Hypothalamus (tissue), 51 donors: ENCODE measurements around the gene LCN15.
A peak's percentile ranks its signal among the peaks of the same experiment; 100 is the strongest.

ENCODE experiments used
- DNase-seq, 51 donors: peaks; one replicate each; lab custom pipeline; 2025; lab: John Stamatoyannopoulos, UW

Gene LCN15

DNA sequence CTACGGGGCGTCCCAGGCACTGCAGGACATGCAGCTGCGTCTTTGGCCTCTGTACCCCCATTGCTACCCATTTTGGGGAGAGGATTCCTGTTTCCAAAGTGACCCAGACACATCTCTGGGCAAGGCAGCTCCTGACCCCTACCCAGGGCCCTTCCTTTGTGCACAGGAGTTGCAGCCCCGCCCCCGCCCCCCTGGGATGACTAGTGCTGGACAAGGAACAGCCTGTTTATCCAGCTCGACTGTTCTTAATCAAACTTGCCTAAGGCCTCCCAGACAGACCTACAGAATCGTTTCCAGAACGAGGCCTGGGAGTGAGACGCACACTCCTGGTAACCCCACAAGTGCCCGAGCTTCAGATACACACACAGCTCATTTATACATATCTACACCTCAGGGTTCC is 38.7 kb downstream of the LCN15 start:
- DNase-seq = no peak

GRCh38 chr9:136724772-136725171 is 39.5 kb downstream of the LCN15 start:
- no peak for DNase-seq

DNA sequence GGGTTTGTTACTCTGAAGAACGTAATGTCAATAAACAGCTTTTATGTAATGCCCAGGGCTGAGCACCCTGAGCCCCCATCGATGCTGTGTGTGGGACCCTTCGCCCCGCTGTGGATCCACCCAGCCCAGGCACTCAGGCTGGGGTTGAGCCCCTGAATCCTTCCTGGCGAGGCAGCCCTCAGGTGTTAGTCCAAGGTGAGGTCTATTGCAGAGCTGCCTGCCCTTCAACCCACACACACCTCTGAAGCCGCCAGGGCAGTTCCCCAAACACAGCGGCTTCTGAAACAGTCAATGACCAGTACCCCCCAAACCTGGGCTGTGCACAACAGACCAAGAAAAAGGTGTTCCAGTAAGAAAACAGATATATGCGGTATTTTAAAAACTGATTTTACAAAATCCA is 40.3 kb downstream of the LCN15 start:
- DNase-seq = no peak

GRCh38 chr9:136723362-136723976 is 40.8 kb downstream of the LCN15 start:
- DNase-seq = no peak

DNA sequence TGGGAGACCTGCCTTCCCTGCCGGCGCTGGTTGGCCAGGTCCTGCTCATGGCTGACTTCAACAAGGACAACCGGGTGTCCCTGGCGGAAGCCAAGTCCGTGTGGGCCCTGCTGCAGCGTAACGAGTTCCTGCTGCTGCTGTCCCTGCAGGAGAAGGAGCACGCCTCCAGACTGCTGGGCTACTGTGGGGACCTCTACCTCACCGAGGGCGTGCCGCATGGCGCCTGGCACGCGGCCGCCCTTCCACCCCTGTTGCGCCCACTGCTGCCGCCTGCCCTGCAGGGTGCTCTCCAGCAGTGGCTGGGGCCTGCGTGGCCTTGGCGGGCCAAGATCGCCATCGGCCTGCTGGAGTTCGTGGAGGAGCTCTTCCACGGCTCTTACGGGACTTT is 41.4 kb downstream of the LCN15 start:
- no peak for DNase-seq

DNA sequence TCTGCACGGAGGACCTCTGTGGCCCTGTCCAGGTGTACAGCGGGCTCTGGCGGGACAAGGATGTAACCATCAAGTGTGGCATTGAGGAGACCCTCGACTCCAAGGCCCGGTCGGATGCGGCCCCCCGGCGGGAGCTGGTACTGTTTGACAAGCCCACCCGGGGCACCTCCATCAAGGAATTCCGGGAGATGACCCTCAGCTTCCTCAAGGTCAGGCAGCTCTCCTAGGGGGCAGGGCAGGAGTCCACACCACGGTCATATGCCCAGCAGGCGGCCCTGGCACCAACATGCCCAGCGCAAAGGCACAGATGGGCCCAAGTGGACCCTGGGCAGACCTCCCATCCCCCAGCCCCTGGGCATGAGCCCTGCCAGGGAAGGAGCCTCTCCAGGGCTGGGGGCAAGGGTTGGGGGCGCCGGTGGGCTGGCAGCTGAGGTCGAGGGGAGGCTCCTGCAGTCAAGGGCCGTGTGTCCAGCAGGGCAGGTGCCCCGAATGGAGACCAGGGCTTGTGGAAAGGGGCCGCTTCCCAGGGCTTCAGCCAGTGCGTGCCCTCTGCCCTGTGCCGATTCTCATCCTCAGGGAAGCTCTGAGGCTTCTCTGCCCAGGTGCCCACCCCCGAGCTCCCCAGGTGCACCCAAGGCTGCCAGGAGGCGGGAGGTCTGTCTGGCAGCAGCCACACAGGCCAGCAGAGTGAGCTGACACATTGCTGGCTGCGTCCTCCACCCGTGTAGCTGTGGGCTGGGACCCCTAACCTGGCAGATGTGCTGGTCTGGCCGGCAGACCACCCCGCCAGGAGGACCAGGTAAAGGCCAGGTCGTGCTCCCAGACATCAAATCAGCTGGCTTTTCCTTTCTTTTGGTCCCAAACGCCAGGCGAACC is 42.0 kb downstream of the LCN15 start:
- DNase-seq = no peak

DNA sequence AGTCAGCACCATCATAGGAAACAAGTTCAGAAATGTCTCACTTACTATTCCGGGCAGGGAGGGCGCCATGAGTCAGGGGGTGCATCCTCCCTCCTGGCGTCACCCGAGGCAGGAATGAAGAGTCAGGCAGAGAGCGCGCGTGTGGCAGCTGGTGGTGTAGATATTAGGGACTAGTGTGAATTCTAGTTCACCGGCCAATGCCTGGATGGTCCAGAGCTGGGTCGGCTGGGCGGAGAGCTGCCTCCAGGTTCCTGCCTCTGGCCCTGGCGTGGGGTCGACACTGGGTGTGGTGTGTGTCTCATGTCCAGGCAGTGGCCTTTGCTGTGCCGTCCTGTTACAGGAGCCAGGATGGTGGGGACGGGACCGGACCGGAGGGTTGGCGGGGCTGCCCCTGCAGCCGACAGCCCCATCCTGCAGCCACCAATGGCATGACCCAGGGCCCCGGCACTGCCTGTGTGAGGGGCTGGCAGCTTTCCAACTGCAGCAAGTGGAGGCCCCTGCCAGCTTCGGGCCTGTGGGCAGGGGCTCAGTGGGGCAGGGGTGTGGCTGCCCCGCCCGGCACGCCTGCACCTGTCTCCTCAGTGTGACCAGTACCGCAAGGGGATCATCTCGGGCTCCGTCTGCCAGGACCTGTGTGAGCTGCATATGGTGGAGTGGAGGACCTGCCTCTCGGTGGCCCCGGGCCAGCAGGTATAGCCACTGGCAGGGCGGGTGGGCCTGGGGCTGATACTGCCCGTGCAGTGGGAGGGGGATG is 42.8 kb downstream of the LCN15 start:
- DNase-seq = peak in 2 of 51 donors; percentile 8 to 39

DNA sequence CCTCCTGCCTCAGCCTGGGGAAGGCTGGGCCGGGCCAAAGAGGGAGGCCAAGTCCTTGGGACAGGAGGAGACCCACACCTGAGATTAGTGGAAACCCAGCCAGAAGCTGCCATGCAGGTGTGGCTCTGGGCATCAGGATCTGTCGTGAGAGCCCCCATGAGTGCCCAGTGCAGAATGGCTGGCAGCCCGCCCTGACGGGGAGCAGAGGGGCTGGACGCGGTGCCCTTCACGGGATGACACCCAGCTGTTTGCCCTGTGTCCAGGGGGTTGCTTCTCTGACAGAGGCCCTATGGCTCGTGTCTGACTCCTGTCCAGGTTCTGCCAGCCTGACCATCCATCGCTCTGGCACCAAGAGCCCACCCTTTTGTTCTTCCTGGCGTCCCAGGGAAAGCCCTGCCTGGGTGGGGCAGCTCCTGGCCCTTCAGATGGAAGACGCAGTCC is 43.4 kb downstream of the LCN15 start:
- no peak for DNase-seq

DNA sequence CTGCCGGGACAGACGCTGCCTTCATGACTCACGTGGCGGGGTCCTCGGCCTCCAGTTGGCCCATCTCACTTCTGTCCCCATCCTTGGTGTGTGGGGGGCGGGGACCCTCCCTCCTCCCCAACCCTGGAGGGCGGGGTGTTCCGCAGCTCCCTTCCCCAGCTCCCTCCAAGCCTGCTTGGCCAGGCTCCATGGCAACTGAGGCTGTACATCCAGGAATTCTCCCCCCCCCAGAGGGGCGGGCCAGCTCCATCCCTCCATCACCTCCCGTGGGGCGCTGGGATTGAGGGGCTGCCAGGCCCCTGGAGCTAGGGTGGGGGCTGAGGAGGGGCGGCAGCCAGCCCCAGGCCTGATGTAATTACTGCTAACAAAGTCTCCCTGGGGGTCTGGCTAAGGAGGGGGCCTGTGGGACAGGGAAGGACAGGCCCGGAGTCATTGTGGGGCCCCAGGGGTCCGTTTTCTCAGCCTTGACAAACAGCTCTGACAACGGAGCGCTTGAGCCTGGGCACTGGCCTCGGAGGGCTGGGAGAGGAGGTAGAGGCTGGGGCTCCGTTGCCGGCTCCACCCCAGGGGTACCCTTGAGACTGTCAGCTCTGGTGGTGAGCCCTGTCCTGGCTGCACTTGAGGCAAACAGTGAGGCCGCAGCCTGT is 43.9 kb downstream of the LCN15 start:
- DNase-seq = peak in 8 of 51 donors; percentile 16 to 40 (median 31)

DNA sequence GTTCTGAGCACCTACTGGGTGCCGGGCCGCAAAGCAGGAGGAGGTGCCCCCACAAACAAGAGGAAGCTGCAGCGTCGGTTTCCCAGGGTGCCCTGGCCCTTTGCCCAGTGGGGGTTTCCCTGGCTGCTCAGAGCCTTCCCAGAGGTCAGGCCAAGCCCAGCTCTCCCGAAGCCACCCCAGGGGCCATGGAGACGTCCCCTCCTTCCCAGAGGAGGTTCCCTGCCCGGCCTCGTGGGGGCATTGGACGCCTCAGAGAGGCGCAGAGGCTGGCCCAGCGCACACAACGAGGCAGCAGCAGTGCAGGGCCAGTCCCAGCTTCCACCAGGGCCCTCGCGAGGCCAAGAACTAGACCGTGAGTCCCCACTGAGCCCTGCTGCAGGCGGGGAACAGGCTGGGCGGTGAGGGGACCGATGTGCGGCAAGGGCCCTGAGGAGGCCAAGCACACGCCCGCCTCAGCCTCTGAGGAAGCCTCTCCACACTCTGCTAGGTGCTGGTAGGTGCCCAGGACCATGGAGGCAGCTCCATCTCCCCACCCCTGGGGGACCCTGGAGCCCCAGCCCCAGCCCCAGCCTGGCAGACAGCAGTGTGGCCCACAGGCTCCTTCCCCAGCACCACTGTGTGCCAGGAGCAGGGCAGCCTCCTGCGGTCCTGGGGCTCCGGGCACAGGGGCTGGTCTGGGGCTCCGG is 45.0 kb downstream of the LCN15 start:
- DNase-seq = no peak

- no peak for DNase-seq
Observed at GRCh38 chr9:136718345-136719194, 45.7 kb downstream of the LCN15 start.

GRCh38 chr9:136717399-136717798 is 46.9 kb downstream of the LCN15 start:
- no peak for DNase-seq

DNA sequence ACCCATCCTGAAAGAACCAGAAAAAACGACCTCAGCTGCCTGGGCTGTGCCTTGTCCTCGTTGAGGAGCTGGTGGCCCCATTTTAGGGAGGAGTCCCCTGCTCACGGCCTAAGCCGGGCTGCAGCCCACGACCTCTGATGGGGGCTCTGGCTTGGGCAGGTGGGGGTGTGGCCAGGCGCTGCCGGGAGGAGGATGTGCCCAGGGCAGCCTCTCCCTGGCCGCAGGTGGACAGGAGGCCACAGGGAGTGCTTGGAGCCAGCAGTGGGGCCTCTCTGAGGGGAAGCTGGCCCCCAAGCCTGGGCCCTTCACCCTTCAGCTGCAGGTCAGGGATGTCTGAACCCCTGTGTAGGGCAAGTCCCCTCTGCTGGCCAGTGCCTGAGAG is 49.4 kb downstream of the LCN15 start:
- DNase-seq = no peak

DNA sequence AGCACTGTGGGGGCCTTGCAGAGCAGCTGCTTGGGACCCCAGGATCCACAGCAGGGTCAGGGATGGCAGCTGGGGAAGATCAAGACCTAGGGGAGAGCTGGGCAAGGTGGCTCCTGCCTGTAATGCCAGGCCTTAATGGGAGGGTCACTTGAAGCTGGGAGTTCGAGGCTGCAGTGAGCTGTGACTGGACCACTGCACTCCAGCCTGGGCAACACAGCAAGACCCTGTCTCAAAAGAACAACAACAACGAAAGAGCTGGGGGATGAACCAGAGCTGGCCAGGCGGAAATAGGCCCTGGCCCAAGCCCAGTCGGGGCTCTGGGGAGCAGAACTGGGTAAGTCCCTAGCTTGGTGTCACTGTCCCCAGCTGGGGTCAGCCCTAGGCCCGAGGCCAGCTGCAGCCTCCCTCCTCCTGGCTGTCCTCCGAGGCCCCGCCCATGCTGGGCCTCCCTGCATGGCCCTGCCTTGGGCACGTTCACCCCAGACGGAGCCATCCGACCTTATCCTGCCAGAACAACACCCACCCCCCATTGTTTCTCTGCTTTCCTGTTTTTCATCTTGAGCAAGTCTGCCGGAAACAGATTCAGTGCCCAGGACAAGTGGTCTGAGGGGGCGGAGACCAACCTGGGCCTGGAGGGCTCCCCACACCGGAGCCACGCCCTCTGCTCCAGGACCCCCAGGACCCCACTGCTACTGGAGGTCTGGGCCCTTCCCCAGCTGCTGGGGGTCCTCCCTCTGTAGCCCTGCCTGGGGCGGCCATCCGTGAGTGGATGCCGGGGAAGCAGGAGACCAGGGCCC is 50.0 kb downstream of the LCN15 start:
- no peak for DNase-seq

DNA sequence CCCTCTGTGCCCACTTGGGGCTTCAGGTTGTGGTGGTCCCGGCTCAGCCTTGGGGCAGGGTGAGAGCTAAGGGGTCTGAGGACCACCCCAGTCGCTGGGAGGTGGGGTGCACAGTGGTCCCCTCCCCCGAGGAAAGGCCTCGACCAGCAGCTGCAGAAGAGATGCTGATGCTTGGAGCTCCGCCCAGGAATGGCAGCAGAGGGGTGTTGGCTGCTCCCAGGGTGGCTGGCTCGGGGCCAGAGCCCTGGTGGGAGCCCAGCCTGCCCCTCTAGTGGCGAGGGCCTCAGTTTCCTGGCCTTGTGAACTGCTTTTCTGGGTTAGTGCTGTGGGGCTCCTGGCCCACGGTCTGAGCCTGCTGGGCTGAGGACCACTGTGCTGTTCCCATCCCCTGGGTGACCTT is 50.8 kb downstream of the LCN15 start:
- peak in 2 of 51 donors; percentile 12 to 35 for DNase-seq

- DNase-seq = no peak
Observed at GRCh38 chr9:136712690-136713544, 51.4 kb downstream of the LCN15 start.
